Measurements from ENCODE around the gene ALDH1L1. TPM values are rescaled to one million over a fixed set of nuclear protein-coding genes. Genes with fewer than 3 reads are reported as not detected.

The ALDH1L1 gene
- total RNA-seq, 4 donors from 2014 or later = 43.5 to 108 (median 69.0) TPM

DNA sequence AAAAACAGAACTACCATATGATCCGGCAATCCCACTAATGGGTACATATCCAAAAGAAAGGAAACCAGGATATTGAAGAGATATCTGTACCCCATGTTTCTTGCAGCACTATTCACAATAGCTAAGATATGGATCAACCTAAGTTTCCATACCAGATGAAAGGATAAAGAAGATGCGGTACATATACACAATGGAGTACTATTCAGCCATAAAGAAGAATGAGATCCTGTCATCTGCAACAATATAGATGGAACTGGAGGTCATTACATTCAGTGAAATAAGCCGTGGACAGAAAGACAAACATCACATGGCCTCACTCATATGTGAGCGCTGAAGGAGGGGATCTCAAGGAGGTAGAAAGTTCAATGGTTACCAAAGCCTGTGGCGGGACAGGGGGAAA, 99.4 kb downstream of the ALDH1L1 start:
- Histone ChIP-seq H3K9me3 (no peaks in the 10 kb centered on the region), H3K4me3 (no peak overlapping the region), H3K27me3 (no peaks in the 10 kb centered on the region), H3K4me1 (peaks cover 27 to 31% of the 10 kb centered on the region in 2 donors), H3K27ac (peak overlapping the region; percentile 94 to 97 (median 96)), H3K36me3 (no peaks in the 10 kb centered on the region)
- intact Hi-C loops (cut with DNase I; ENCODE audit: low total_unique reads) = loop anchor here (2.0 to 10.0 kb wide), 3 partner anchors 86 to 276 kb away; partner anchors contain the start of genes ALDH1L1 and KLF15
- in situ Hi-C loops (cut with MboI; ENCODE audit: low sequenced_read_pairs in 4 of 4) = loop anchor here in 1 of 4 donors (10.0 kb wide), 1 partner anchor 106 kb away; no protein-coding TSS in a partner anchor
- DNase-seq = no peak
- no peak for TF ChIP-seq POLR2A (IDR thresholded peaks at IDR 0.05)
- TF ChIP-seq, protein P1, sequence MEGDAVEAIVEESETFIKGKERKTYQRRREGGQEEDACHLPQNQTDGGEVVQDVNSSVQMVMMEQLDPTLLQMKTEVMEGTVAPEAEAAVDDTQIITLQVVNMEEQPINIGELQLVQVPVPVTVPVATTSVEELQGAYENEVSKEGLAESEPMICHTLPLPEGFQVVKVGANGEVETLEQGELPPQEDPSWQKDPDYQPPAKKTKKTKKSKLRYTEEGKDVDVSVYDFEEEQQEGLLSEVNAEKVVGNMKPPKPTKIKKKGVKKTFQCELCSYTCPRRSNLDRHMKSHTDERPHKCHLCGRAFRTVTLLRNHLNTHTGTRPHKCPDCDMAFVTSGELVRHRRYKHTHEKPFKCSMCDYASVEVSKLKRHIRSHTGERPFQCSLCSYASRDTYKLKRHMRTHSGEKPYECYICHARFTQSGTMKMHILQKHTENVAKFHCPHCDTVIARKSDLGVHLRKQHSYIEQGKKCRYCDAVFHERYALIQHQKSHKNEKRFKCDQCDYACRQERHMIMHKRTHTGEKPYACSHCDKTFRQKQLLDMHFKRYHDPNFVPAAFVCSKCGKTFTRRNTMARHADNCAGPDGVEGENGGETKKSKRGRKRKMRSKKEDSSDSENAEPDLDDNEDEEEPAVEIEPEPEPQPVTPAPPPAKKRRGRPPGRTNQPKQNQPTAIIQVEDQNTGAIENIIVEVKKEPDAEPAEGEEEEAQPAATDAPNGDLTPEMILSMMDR (IDR thresholded peaks at IDR 0.05 in 4 of 5, conservative IDR thresholded peaks at IDR 0.05 in 1 of 5) = no peak
- ATAC-seq = no peak

DNA sequence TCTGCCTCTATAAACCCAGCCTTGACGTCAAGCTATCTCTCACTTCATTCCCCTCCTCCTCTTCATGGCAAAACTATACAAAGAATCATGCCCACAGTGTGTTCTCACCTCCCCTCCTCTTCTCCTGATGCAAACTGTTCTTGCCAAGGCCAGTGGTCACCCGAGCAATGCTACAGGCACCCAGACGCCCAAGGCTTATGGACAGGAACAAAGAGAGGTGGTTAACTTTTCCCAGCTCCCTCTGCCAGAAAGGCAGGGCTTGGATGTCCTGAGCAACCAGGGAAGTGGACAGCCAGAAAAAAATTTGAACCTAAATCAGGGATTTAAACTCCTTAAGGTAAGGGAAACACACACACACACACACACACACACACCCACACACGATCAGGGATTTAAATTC, 101.5 kb downstream of the ALDH1L1 start:
- no peak for ATAC-seq
- intact Hi-C loops (cut with DNase I; ENCODE audit: low total_unique reads) = no loop called here
- no peak overlapping the region for H3K4me3 ChIP-seq
- H3K9me3 ChIP-seq = no peaks in the 10 kb centered on the region
- H3K27me3 ChIP-seq = no peaks in the 10 kb centered on the region
- H3K27ac ChIP-seq = no peak overlapping the region
- TF ChIP-seq, protein P1 (IDR thresholded peaks at IDR 0.05 in 4 of 5, conservative IDR thresholded peaks at IDR 0.05 in 1 of 5) = no peak
- TF ChIP-seq POLR2A (IDR thresholded peaks at IDR 0.05) = no peak
- in situ Hi-C loops (cut with MboI; ENCODE audit: low sequenced_read_pairs in 4 of 4) = no loop called here
- no peaks in the 10 kb centered on the region for H3K36me3 ChIP-seq
- H3K4me1 ChIP-seq = peaks cover 26 to 28% of the 10 kb centered on the region in 2 donors
- no peak for DNase-seq

DNA sequence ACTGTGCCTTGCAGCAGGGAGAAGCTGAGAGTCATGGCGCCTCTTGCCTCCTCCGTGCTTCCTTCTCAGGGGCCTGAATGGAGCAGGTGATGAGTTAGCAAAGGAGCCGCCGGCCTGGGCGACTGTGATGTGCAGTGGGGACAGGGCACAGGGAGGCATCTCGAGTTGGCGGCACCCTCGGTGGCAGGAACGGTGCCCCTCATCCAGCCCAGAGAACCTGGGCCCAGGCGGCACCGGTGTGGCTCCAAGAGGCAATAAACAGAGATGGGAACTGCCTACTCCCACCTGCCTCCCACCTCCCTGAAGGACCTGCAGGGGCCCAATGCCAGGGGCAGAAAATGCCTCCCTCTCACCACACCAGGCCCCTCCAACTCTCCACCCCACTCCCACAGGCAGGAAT, 102.6 kb downstream of the ALDH1L1 start:
- in situ Hi-C loops (cut with MboI; ENCODE audit: low sequenced_read_pairs in 4 of 4) (no loop called here), intact Hi-C loops (cut with DNase I; ENCODE audit: low total_unique reads) (no loop called here)
- DNase-seq (no peak), ATAC-seq (no peak)
- Histone ChIP-seq H3K27ac (no peak overlapping the region), H3K27me3 (no peaks in the 10 kb centered on the region), H3K4me1 (peaks cover 21 to 25% of the 10 kb centered on the region in 2 donors), H3K9me3 (no peaks in the 10 kb centered on the region), H3K36me3 (no peaks in the 10 kb centered on the region), H3K4me3 (no peak overlapping the region)
- no peak for TF ChIP-seq POLR2A (IDR thresholded peaks at IDR 0.05)

DNA sequence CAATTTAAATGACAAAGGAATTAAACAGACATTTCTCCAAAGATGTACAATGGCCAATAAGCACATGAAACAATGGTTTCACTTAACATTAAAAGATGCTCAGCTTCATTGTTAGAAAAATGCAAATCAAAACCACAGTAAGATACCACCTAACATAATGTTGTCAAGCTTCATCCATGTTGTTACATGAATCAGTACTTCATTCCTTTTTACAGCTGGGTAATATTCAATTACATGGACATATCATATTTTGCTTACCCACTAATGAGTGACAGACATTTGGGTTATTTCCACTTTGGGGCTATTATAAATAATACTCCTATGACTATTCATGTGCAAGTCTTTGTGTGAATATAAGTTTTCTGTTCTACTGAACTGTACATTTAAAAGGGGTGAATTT, 104.2 kb downstream of the ALDH1L1 start:
- peaks cover 12 to 13% of the 10 kb centered on the region in 2 donors for H3K4me1 ChIP-seq
- H3K27me3 ChIP-seq = no peaks in the 10 kb centered on the region
- intact Hi-C loops (cut with DNase I; ENCODE audit: low total_unique reads) (no loop called here), in situ Hi-C loops (cut with MboI; ENCODE audit: low sequenced_read_pairs in 4 of 4) (no loop called here)
- no peaks in the 10 kb centered on the region for H3K9me3 ChIP-seq
- no peak for DNase-seq
- peak in 1 of 2 donors; percentile 64 for ATAC-seq
- H3K27ac ChIP-seq = no peak overlapping the region
- H3K4me3 ChIP-seq = no peak overlapping the region
- no peaks in the 10 kb centered on the region for H3K36me3 ChIP-seq
- TF ChIP-seq POLR2A (IDR thresholded peaks at IDR 0.05) = no peak
- TF ChIP-seq, protein P1 (IDR thresholded peaks at IDR 0.05 in 4 of 5, conservative IDR thresholded peaks at IDR 0.05 in 1 of 5) = no peak

DNA sequence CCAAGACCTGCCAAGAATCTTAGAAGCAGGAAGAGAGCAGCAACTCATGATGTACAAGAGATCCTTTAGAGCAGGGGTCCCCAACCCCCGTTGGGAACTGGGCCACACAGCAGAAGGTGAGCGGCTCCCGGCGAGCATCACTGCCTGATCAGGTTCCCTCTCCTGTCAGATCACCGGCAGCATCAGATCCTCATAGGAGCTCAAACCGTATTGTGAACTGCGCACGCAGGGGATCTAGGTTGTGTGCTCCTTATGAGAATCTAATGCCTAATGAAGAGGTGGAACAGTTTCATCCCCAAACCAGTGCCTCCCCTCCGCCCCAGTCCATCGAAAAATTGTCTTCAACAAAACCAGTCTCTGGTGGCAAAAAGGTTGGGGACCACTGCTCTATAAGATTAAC, 110.2 kb downstream of the ALDH1L1 start:
- ATAC-seq (no peak), DNase-seq (no peak)
- H3K9me3 ChIP-seq = no peaks in the 10 kb centered on the region
- no peak for TF ChIP-seq POLR2A (IDR thresholded peaks at IDR 0.05)
- TF ChIP-seq, protein P1 (IDR thresholded peaks at IDR 0.05 in 4 of 5, conservative IDR thresholded peaks at IDR 0.05 in 1 of 5) = no peak
- H3K4me3 ChIP-seq = no peak overlapping the region
- H3K4me1 ChIP-seq = no peaks in the 10 kb centered on the region
- H3K27ac ChIP-seq = no peak overlapping the region
- H3K36me3 ChIP-seq = peaks cover 0 to 9% of the 10 kb centered on the region in 2 donors
- in situ Hi-C loops (cut with MboI; ENCODE audit: low sequenced_read_pairs in 4 of 4) (no loop called here), intact Hi-C loops (cut with DNase I; ENCODE audit: low total_unique reads) (no loop called here)
- H3K27me3 ChIP-seq = no peaks in the 10 kb centered on the region
